GM21529 (cell line): ENCODE measurements around the gene TBX2.
"Not testable (repeated sequence)": the region's sequence is repeated elsewhere in the genome, so short reads cannot be mapped to it uniquely, and the experiment has no call there.

Experiments
- ATAC-seq: cut with Tn5 transposase; IDR thresholded peaks from one replicate; pipeline ENCODE4 v1.9.1; 2021; ENCODE audit not compliant: unreplicated experiment

Gene TBX2

DNA sequence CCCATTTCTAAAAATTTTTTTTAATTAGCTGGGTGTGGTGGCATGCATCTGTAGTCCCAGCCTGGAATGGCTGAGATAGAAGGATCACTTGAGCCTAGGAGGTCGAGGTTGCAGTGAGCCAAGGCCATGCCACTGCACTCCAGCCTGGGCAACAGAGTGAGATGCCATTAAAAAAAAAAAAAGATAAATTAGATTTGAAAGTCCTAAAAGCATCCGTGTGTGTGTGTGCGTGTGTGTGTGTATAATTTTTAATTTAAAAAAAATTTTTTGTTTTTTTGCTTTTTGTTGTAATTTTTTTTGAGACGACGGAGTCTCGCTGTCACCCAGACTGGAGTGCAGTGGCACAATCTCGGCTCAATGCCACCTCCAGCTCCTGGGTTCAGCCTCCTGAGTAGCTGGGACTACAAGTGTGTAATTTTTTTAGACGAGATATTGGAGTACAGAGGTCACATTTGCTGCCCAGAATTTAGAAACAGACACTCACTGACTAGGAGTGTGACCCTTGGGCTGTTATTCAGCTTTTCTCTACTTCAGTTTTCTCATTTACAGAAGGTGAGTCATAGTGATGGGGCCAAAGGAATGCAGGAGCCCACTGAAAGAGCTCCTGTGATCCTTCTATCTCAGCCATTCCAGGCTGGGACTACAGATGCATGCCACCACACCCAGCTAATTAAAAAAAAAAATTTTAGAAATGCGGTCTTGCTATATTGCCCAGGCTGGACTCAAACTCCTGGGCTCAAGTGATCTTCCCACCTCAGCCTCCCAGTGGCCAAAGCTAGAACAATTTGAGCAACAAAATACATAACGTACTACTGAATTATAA, 27.1 kb downstream of the TBX2 start:
- no peak for ATAC-seq

- ATAC-seq = no peak
Measured at GRCh38 chr17:61427567-61427966, 27.9 kb downstream of the TBX2 start.

DNA sequence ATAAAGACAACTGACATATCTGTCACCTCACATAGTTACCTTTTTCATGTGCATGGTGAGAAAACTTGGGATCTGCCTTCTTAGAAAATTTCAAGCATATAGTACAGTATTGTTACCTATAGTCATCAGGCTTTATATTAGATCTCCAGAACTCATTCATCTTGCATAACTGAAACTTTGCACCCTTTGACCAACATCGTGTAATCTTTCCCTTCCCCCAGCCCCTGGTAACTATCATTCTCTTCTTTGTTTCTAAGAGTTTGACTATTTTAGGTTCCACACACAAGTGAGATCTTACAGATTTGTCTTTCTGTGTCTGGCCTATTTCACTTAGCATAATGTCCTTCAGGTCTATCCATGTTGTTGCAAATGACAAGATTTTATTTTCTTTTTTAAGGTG, 29.6 kb downstream of the TBX2 start:
- no peak for ATAC-seq

DNA sequence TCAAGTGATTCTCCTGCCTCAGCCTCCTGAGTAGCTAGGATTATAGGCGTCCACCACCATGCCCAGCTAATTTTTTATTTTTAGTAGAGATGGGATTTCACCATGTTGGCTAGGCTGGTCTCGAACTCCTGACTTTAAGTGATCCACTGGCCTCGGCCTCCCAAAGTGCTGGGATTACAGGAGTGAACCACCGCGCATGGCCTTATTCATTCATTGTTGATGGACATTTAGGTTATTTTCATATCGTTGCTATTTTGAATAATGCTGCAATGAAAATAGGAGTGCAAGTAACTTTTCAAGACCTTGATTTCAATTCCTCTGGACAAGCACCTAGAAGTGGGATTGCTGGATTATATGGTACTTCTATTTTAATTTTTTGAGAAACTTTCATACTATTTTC, 30.2 kb downstream of the TBX2 start:
- not testable (repeated sequence) for ATAC-seq

- no peak for ATAC-seq
Measured at GRCh38 chr17:61431594-61432311, 32.1 kb downstream of the TBX2 start.

GRCh38 chr17:61436273-61436672, 36.6 kb downstream of the TBX2 start:
- ATAC-seq = no peak

DNA sequence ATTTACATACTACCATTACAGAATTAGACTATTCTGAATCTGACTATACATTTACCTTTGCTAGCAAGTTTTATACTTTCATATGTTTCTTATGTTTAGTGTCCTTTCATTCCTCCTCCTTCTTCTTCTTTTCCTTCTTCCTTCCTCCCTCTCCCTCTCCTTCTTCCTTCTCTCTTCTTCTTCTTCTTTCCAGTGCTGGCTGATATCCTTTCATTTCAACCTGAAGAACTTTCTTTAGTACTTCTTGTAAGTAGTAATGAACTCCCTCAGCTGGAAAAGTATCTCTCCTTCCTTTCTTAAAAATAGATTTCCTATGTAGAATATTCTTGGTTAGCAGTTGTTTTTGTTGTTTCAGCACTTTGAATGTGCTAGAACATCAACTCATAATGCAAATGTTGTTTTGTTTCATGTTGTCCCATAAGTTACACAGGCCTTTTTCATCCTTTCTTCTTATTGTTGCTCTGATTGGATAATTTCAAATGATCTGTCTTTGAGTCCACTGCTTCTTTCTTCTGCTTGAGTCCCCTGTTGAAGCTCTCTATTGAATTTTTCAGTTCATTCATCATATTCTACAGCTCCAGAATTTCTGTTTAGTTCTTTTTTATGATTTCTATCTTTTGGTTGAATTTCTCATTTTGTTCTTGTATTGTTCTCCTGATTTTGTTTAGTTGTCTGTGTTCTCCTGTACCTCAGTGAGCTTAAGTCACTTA, 37.5 kb downstream of the TBX2 start:
- no peak for ATAC-seq

DNA sequence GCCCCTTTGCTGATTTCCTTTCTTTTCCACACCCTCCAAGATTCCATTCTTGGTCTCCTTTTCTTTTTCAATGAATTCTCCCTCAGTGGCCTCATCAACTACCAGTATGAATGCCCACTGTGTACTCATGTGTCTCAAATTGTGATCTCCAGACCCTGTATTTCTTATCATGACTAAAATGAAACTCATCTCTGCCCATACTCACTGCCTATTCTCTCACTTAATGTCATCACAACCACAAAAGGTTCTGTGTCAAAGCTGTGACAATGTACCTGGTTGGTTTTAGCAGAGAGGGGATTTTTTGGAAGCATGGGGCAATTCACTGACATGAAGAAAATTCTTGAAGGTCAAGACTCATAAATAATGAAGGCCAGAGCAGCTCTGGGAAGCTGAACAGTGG, 41.1 kb downstream of the TBX2 start:
- ATAC-seq = no peak

DNA sequence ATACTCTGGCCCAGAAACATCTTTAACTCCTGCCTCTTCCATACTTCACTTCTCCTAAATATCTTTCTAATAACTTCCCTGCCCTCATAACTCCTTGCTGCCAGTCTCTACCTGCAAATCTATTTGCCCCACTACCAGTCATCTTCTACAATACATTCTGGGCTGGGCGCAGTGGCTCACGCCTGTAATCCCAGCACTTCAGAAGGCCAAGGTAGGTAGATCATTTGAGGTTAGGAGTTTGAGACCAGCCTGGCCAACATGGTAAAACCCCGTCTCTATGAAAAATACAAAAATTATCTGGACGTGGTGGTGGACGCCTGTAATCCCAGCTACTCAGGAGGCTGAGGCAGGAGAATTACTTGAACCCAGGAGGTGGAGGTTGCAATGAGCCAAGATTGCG, 41.9 kb downstream of the TBX2 start:
- ATAC-seq = not testable (repeated sequence)

DNA sequence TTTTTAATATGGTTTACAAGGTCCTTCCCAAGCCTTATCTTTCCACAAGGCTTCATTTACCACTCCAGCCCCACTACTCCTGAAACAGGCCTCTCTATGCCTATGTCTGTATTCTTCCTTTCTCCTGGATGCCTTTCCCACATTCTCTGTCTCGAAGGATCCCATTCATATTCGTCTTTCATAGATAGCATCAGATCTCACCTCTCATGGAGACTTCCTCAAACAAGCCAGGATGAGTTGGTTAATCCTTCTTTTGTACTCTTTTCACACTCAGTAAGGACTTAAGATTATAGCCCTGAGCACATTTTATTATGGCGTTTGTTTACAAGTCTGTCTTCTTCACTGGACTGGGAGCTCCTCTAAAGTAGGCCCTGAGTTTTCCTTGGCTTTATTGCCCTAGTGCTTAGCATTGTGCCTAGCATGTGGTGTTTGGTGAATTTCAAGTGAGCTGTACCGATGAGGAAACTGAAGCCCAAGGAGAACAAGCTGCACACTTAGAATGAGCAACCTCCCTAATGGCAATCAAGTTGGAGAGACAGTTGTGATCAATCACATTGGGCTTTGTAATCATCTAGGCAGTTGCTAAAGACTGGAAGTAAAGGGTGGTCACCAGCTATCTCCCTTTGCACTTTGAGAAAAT, 42.6 kb downstream of the TBX2 start:
- no peak for ATAC-seq

GRCh38 chr17:61442878-61443474, 43.3 kb downstream of the TBX2 start:
- ATAC-seq = no peak

- no peak for ATAC-seq
Measured at GRCh38 chr17:61443475-61443882, 43.8 kb downstream of the TBX2 start.

DNA sequence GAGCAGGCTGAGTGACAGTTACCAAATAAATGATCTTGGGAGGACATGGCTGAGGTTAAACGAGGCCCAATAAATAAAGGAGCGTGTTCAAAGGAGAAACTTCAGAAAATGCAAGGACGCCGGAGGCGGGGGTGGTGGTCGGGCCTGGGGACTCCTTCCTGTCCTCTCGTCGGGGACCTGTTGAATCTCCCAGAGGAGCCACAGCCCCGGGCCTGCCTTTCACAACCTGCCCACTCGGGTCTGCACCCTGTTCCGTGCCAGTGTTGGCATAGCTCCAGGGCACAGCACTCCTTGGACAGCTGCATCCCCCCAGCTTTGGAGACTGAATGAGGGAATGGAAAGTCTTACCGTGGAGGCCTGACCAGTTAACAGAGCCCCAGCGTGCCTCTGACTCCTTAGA, 44.4 kb downstream of the TBX2 start:
- ATAC-seq = no peak

GRCh38 chr17:61444831-61445230, 45.2 kb downstream of the TBX2 start:
- no peak for ATAC-seq

GRCh38 chr17:61447358-61447757, 47.7 kb downstream of the TBX2 start:
- no peak for ATAC-seq

DNA sequence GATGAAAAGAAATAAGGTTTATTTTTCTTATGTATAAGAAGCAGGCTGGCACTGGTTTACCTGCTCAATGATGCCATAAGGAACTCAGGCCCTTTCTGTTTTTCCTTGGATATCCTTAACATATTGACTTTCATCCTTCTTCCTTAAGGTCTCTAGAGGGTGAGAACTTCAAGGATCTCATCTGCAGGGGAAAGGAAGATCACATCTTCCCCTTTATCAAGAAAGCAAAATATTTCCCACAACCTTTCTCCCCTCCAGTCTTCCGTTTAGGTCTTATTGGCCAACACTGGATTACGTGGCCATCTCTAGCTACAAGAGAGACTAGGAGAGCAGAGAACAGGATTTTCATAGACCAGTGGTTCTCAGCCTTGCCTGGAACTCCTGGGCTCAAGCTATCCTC, 48.4 kb downstream of the TBX2 start:
- no peak for ATAC-seq

- not testable (repeated sequence) for ATAC-seq
Measured at GRCh38 chr17:61449140-61449539, 49.5 kb downstream of the TBX2 start.

- no peak for ATAC-seq
Measured at GRCh38 chr17:61449707-61450640, 50.3 kb downstream of the TBX2 start.

- ATAC-seq = no peak
Measured at GRCh38 chr17:61450641-61451537, 51.2 kb downstream of the TBX2 start.
